ENCODE results near the gene HPCAL4.
A peak's percentile ranks its signal among the peaks of the same experiment; 100 is the strongest.

The HPCAL4 gene

DNA sequence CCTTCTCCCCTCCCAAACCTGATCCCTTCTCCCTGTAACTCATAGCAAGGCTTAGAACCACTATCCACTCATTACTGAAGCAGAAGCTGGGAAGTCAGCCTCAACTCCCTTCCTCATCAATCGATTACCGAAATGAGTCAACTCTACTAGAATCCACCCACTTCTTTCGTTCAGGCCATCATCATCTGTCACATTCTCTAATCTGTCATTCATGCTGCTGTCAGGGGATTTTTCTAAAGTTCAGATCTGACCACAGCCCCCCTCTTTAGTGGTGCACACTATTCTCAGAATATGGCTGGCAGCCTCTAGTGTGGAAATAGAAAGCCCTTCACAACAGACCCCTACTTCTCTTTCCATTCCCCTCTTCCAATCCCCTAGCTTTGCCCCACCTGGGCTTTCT lies 24.5 kb downstream of the HPCAL4 start:
- DNase-seq = no peak
- H3K9me2 ChIP-seq (replicated peaks; ENCODE audit: insufficient read depth, low read length) = no peaks in the 10 kb centered on the region
- no peaks in the 10 kb centered on the region for H3K4me1 ChIP-seq (ENCODE audit: low read length)
- H2AFZ ChIP-seq (ENCODE audit: low read length) = no peak overlapping the region
- no peak overlapping the region for H3K27ac ChIP-seq (ENCODE audit: low read length)
- H3K9me3 ChIP-seq (replicated peaks; ENCODE audit: insufficient read depth, low read length) = no peaks in the 10 kb centered on the region
- H3K4me3 ChIP-seq (ENCODE audit: low read length) = no peak overlapping the region
- H3K4me2 ChIP-seq (ENCODE audit: low read depth, low read length) = no peak overlapping the region
- H3K79me2 ChIP-seq (ENCODE audit: low read length) = no peaks in the 10 kb centered on the region
- H3K9ac ChIP-seq (ENCODE audit: low read length) = no peak overlapping the region
- H3K36me3 ChIP-seq (replicated peaks; ENCODE audit: insufficient read depth, low read length) = no peaks in the 10 kb centered on the region
- no peaks in the 10 kb centered on the region for H4K20me1 ChIP-seq (ENCODE audit: insufficient read depth, low read length)
- no peaks in the 10 kb centered on the region for H3F3A ChIP-seq (ENCODE audit: insufficient read depth, low read length)
- TF ChIP-seq EZH2phosphoT487 (IDR thresholded peaks at IDR 0.05; ENCODE audit: low read length) (no peak), EZH2 (optimal IDR thresholded peaks at IDR 0.05; ENCODE audit: low read depth, low read length) (no peak)
- TF ChIP-seq, protein P1, sequence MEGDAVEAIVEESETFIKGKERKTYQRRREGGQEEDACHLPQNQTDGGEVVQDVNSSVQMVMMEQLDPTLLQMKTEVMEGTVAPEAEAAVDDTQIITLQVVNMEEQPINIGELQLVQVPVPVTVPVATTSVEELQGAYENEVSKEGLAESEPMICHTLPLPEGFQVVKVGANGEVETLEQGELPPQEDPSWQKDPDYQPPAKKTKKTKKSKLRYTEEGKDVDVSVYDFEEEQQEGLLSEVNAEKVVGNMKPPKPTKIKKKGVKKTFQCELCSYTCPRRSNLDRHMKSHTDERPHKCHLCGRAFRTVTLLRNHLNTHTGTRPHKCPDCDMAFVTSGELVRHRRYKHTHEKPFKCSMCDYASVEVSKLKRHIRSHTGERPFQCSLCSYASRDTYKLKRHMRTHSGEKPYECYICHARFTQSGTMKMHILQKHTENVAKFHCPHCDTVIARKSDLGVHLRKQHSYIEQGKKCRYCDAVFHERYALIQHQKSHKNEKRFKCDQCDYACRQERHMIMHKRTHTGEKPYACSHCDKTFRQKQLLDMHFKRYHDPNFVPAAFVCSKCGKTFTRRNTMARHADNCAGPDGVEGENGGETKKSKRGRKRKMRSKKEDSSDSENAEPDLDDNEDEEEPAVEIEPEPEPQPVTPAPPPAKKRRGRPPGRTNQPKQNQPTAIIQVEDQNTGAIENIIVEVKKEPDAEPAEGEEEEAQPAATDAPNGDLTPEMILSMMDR (IDR thresholded peaks at IDR 0.05; ENCODE audit: low read length) = no peak
- H3K27me3 ChIP-seq (replicated peaks; ENCODE audit: insufficient read depth, low read length) = 0 out of 2 replicates have a peak, but pooled peaks cover 12% of the 10 kb centered on the region

DNA sequence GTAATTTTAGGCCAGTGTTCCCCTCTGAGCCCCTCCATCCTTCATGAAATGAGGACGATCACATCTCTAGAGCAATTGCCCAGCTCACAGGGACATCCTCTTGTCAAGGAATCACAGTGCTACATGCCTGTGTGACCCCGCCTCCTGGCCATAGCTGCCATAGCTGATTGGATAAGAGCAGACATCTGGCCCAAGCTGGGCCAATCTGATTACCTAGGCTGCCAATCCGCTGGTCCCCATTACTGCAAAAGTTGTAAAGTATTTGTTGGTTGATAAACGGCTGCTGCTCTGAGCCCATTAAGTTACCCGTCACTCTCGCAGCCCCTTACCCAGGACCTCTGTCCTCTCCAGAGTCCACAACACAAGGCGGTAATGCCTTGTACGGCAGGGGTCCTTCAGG lies 27.7 kb downstream of the HPCAL4 start:
- no peak overlapping the region for H3K4me3 ChIP-seq (ENCODE audit: low read length)
- H3K36me3 ChIP-seq (replicated peaks; ENCODE audit: insufficient read depth, low read length) = no peaks in the 10 kb centered on the region
- no peak overlapping the region for H3K9ac ChIP-seq (ENCODE audit: low read length)
- no peaks in the 10 kb centered on the region for H3K9me3 ChIP-seq (replicated peaks; ENCODE audit: insufficient read depth, low read length)
- TF ChIP-seq, protein P1 (IDR thresholded peaks at IDR 0.05; ENCODE audit: low read length) = no peak
- TF ChIP-seq EZH2phosphoT487 (IDR thresholded peaks at IDR 0.05; ENCODE audit: low read length) (no peak), EZH2 (optimal IDR thresholded peaks at IDR 0.05; ENCODE audit: low read depth, low read length) (no peak)
- H3K79me2 ChIP-seq (ENCODE audit: low read length) = no peaks in the 10 kb centered on the region
- no peak overlapping the region for H3K4me2 ChIP-seq (ENCODE audit: low read depth, low read length)
- no peak overlapping the region for H3K27ac ChIP-seq (ENCODE audit: low read length)
- no peaks in the 10 kb centered on the region for H3K27me3 ChIP-seq (replicated peaks; ENCODE audit: insufficient read depth, low read length)
- no peaks in the 10 kb centered on the region for H3K4me1 ChIP-seq (ENCODE audit: low read length)
- peak; percentile 5 for DNase-seq
- no peaks in the 10 kb centered on the region for H3K9me2 ChIP-seq (replicated peaks; ENCODE audit: insufficient read depth, low read length)
- no peak overlapping the region for H2AFZ ChIP-seq (ENCODE audit: low read length)
- H3F3A ChIP-seq (ENCODE audit: insufficient read depth, low read length) = no peaks in the 10 kb centered on the region
- H4K20me1 ChIP-seq (ENCODE audit: insufficient read depth, low read length) = no peaks in the 10 kb centered on the region

DNA sequence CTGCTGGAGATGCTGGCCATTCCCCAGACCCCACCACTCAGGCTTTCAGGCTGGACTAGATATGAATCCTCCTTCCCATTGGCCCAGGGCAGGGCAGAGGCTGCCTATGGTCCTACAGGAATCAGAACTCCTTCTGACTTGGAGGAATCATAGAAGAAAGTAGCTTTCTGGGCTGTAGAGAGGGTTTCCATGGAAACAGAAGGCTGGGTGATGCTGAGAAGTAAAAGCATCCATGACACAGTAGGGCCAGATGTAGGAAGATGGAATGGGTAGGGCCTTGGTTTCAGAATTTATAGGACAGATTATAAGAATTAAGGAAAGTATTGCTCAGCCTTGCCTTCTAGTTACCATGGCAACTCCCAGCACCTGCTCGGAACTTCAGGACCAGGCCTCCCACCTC lies 28.4 kb downstream of the HPCAL4 start:
- peaks cover under 1% of the 10 kb centered on the region; the same call in 1 of the 2 replicates for H3K4me1 ChIP-seq (ENCODE audit: low read length)
- TF ChIP-seq EZH2phosphoT487 (IDR thresholded peaks at IDR 0.05; ENCODE audit: low read length) (no peak), EZH2 (optimal IDR thresholded peaks at IDR 0.05; ENCODE audit: low read depth, low read length) (no peak)
- TF ChIP-seq, protein P1 (IDR thresholded peaks at IDR 0.05; ENCODE audit: low read length) = no peak
- no peak overlapping the region for H3K27ac ChIP-seq (ENCODE audit: low read length)
- no peaks in the 10 kb centered on the region for H3K27me3 ChIP-seq (replicated peaks; ENCODE audit: insufficient read depth, low read length)
- H3F3A ChIP-seq (ENCODE audit: insufficient read depth, low read length) = no peaks in the 10 kb centered on the region
- H3K79me2 ChIP-seq (ENCODE audit: low read length) = no peaks in the 10 kb centered on the region
- H3K9ac ChIP-seq (ENCODE audit: low read length) = no peak overlapping the region
- no peaks in the 10 kb centered on the region for H3K9me2 ChIP-seq (replicated peaks; ENCODE audit: insufficient read depth, low read length)
- no peak overlapping the region for H3K4me2 ChIP-seq (ENCODE audit: low read depth, low read length)
- no peak overlapping the region for H3K4me3 ChIP-seq (ENCODE audit: low read length)
- H4K20me1 ChIP-seq (ENCODE audit: insufficient read depth, low read length) = no peaks in the 10 kb centered on the region
- no peak for DNase-seq
- no peaks in the 10 kb centered on the region for H3K36me3 ChIP-seq (replicated peaks; ENCODE audit: insufficient read depth, low read length)
- H3K9me3 ChIP-seq (replicated peaks; ENCODE audit: insufficient read depth, low read length) = no peaks in the 10 kb centered on the region
- H2AFZ ChIP-seq (ENCODE audit: low read length) = no peak overlapping the region
